K562 (cell line): ENCODE results near the gene C10orf143. TPM values are rescaled to one million over a fixed set of nuclear protein-coding genes. Genes with fewer than 3 reads are reported as not detected.

Source experiments
- ATF7 ChIP-seq: fragments of 450-650 bp; IDR thresholded peaks from 2 replicates; pipeline ENCODE4 v1.7.1; 2014; ENCODE audit warnings: mild to moderate bottlenecking, moderate library complexity
- BMI1 ChIP-seq: fragments of 150-350 bp; IDR thresholded peaks from 2 replicates; pipeline ENCODE4 v1.6.1; 2014; ENCODE audit warnings: low read length
- FOS ChIP-seq: IDR thresholded peaks from 3 replicates; pipeline ENCODE4 v1.6.1; 2011; ENCODE audit not compliant: insufficient read length; ENCODE audit errors: extremely low read depth
- FOSL1 ChIP-seq: fragments of 200-800 bp; sonication (Bioruptor generic); conservative IDR thresholded peaks from 2 replicates; pipeline ENCODE4 v1.6.1; 2016; ENCODE audit warnings: missing genetic modification characterization, missing compliant biosample characterization
- GABPB2 ChIP-seq: fragments of 250-450 bp; sonication (Bioruptor Pico); conservative IDR thresholded peaks from 2 replicates; pipeline ENCODE4 v1.5.1; 2021; ENCODE audit warnings: mild to moderate bottlenecking
- JUN ChIP-seq, 2 experiments: sonication (generic) in 1 of 2; formaldehyde crosslinking in 1 of 2; IDR thresholded peaks; 2 replicates each; pipeline versions ENCODE4 v1.6.1 to v1.8.0; 2012 to 2022; ENCODE audit warnings: borderline replicate concordance in 2 of 2, mild to moderate bottlenecking in 2 of 2, improper control_type of control experiment in 1 of 2, low read depth in 1 of 2, low read length in 1 of 2, missing genetic modification reagents in 1 of 2
- MAFF ChIP-seq: IDR thresholded peaks from 2 replicates; pipeline ENCODE4 v1.6.1; 2012; ENCODE audit warnings: low read length, improper control_type of control experiment
- MCM5 ChIP-seq: fragments of 450-650 bp; IDR thresholded peaks from 2 replicates; pipeline ENCODE4 v1.6.1; 2016; ENCODE audit warnings: low read depth
- MTA3 ChIP-seq: fragments of 450-650 bp; formaldehyde crosslinking; IDR thresholded peaks from 2 replicates; pipeline ENCODE4 v1.6.1; 2017; ENCODE audit warnings: mild to moderate bottlenecking, borderline replicate concordance
- NCOA2 ChIP-seq, 2 experiments: fragments of 450-650 bp; IDR thresholded peaks; 2 replicates each; pipeline ENCODE4 v1.6.1; 2018; ENCODE audit warnings: mild to moderate bottlenecking in 2 of 2, moderate library complexity in 1 of 2; ENCODE audit not compliant: partially characterized antibody in 2 of 2
- POU5F1 ChIP-seq: fragments of 150-350 bp; IDR thresholded peaks from 2 replicates; pipeline ENCODE4 v1.6.1; 2014; ENCODE audit warnings: borderline replicate concordance, low read length, low read depth, mild to moderate bottlenecking; ENCODE audit not compliant: partially characterized antibody
- RBBP5 ChIP-seq: fragments of 200-600 bp; sonication (generic); IDR thresholded peaks from 2 replicates; pipeline ENCODE4 v1.6.1; 2012; ENCODE audit warnings: borderline replicate concordance, mild to moderate bottlenecking, low read length, control low read depth, inconsistent platforms; ENCODE audit not compliant: insufficient read depth, poor library complexity, severe bottlenecking
- SIX5 ChIP-seq, 2 experiments: IDR thresholded peaks; 2 replicates each; pipeline ENCODE4 v1.6.1; 2011; ENCODE audit warnings: low read length in 2 of 2, borderline replicate concordance in 1 of 2, low read depth in 1 of 2, mild to moderate bottlenecking in 1 of 2, moderate library complexity in 1 of 2; ENCODE audit not compliant: insufficient read depth in 1 of 2
- SP2 ChIP-seq: IDR thresholded peaks from 2 replicates; pipeline ENCODE4 v1.6.1; 2011; ENCODE audit warnings: mild to moderate bottlenecking, low read depth, low read length, moderate library complexity; ENCODE audit not compliant: poor library complexity, severe bottlenecking; ENCODE audit errors: extremely low read depth
- SPI1 ChIP-seq: IDR thresholded peaks from 2 replicates; pipeline ENCODE4 v1.6.1; 2011; ENCODE audit warnings: low read depth, low read length, control low read depth, borderline replicate concordance
- SREBF2 ChIP-seq: sonication (generic); formaldehyde crosslinking; IDR thresholded peaks from 2 replicates; pipeline ENCODE4 v1.4.0; 2020; ENCODE audit warnings: mild to moderate bottlenecking, missing genetic modification reagents
- SRSF1 ChIP-seq: fragments of 200-400 bp; formaldehyde crosslinking; IDR thresholded peaks from 2 replicates; pipeline ENCODE4 v1.6.1; 2017; ENCODE audit warnings: mild to moderate bottlenecking, low read depth, low read length, moderate library complexity
- SRSF3 ChIP-seq: fragments of 200-400 bp; formaldehyde crosslinking; IDR thresholded peaks from 2 replicates; pipeline ENCODE4 v1.6.1; 2016; ENCODE audit warnings: mild to moderate bottlenecking, low read length, moderate library complexity; ENCODE audit not compliant: insufficient read depth
- ZBTB1 ChIP-seq: sonication (generic); formaldehyde crosslinking; IDR thresholded peaks from 2 replicates; pipeline ENCODE4 v1.8.1; 2023; ENCODE audit warnings: missing genetic modification reagents, low read depth, mild to moderate bottlenecking, borderline replicate concordance
- ZNF165 ChIP-seq: fragments of 250-450 bp; sonication (Bioruptor Pico); IDR thresholded peaks from 2 replicates; pipeline ENCODE4 v1.4.0; 2020; ENCODE audit warnings: borderline replicate concordance
- ZNF23 ChIP-seq: fragments of 250-450 bp; sonication (Bioruptor Pico); IDR thresholded peaks from 2 replicates; pipeline ENCODE4 v1.4.0; 2020; ENCODE audit warnings: mild to moderate bottlenecking
- ZNF347 ChIP-seq: fragments of 450-650 bp; formaldehyde crosslinking; IDR thresholded peaks from 2 replicates; pipeline ENCODE4 v1.4.0; 2020; ENCODE audit warnings: low read depth, mild to moderate bottlenecking, moderate library complexity
- ZNF584 ChIP-seq: fragments of 200-800 bp; sonication (Bioruptor generic); IDR thresholded peaks from 2 replicates; pipeline ENCODE4 v1.6.1; 2016; ENCODE audit warnings: low read depth, mild to moderate bottlenecking, missing genetic modification characterization, missing compliant biosample characterization
- ZNF695 ChIP-seq: fragments of 450-650 bp; formaldehyde crosslinking; IDR thresholded peaks from 2 replicates; pipeline ENCODE4 v1.4.0; 2020; ENCODE audit warnings: mild to moderate bottlenecking, moderate library complexity
- polyA plus RNA-seq, 8 experiments: library from polyadenylated mRNA; depleted of rRNA in 4 of 8; stranded (reverse) in 5 of 8; unstranded in 3 of 8; fragments of >200 nt; fragmentation: Nextera tagmentation in 2 of 8; fragmentation: Illumina TruSeq in 1 of 8; extraction: Ambion mirVana in 2 of 8; extraction: Trizol in 1 of 8; gene quantifications; 2 replicates each; pipeline versions ENCODE4 v1.2.1 to v1.2.3, GENCODE V29; 2011 to 2014; ENCODE audit warnings: inconsistent platforms in 1 of 8, missing spikeins in 1 of 8
- total RNA-seq, 7 experiments: library from RNA; depleted of rRNA in 6 of 7; stranded (reverse); fragments of >200 nt in 6 of 7; fragmentation: Illumina TruSeq in 2 of 7; extraction: Trizol in 2 of 7; gene quantifications; 2 replicates each; pipeline versions ENCODE4 v1.2.1 to v1.2.3, GENCODE V29; 2011 to 2021; ENCODE audit warnings: low replicate concordance in 1 of 7
- TF ChIP-seq, protein P1 (sequence below): fragments of 250-450 bp; sonication (Bioruptor Pico); IDR thresholded peaks from 2 replicates; pipeline ENCODE4 v1.5.1; 2021; ENCODE audit warnings: mild to moderate bottlenecking
- TF ChIP-seq, protein P2 (sequence below): fragments of 250-450 bp; sonication (Bioruptor Pico); IDR thresholded peaks from 2 replicates; pipeline ENCODE4 v1.4.0; 2020

C10orf143 gene
- total and polyA plus RNA-seq, 9 of the 15 experiments (the other 6 are each of a cell fraction or from before 2014, with no cell fraction given): 0.07 to 0.42 (median 0.25) TPM; not detected in 2

DNA sequence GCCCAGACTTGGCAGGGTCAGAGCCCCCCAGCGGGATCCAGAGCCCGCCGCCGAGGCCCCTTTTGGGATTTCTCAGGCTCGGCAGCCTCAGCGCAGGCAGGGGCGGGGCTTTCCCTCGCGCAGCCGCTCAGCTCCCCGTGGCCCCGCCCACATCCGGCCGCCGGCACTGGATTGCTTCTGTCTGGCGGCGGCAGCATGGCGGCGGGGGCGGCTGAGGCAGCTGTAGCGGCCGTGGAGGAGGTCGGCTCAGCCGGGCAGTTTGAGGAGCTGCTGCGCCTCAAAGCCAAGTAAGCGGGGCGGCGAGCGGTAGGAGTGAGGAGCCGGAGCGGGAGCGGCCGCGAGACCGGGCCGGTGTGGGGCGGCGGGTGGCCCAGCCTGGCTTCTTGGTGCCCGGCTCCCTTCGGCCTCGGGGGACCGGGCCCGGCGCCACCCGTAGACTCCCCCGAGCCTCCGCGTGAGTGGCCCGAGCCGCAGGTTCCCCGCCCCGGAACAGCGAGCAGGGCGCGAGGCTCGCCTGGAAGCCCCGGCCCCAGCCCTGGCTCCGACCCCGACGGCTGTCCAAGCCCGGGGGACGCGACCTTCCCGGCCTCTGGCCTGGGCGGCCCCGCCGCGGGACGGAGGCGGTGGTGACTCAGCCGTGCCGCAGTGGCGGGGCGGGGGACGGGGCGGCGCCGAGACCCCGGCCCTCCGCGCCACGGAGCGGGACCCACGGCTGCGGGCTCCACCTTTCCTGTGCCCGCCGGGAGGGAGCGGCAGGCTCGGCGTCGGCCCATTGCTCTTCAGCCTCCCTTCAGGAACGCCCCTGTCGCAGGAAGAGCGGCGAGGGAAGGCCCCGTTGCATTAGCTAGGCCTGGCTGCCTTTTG, 25.8 kb upstream of the C10orf143 start, which contains the start of gene GLRX3 (continued):
- TF ChIP-seq MTA3 (peak; percentile 35; the same call in 1 of the 2 replicates), SIX5 (IDR thresholded peaks at IDR 0.05; ENCODE audit: borderline replicate concordance in 1 of 2, insufficient read depth in 1 of 2, low read depth in 1 of 2, low read length in 2 of 2) (no peak), ZBTB1 (CRISPR knock-in tag) (no peak), NCOA2 (IDR thresholded peaks at IDR 0.05; ENCODE audit: partially characterized antibody in 2 of 2) (no peak), ZNF347 (CRISPR knock-in tag) (no peak), SPI1 (no peak), ATF7 (peak; percentile 44; the same call in 1 of the 2 replicates), RBBP5 (peak; percentile 89), MAFF (no peak), ZNF23 (CRISPR knock-in tag) (no peak), SP2 (no peak), ZNF695 (CRISPR knock-in tag) (no peak), ZNF165 (CRISPR knock-in tag) (no peak), BMI1 (no peak), MCM5 (no peak), FOSL1 (peak; percentile 65), POU5F1 (no peak), SREBF2 (CRISPR knock-in tag) (no peak), JUN (IDR thresholded peaks at IDR 0.05; ENCODE audit: borderline replicate concordance, low read depth, low read length) (no peak), JUN (CRISPR knock-in tag; IDR thresholded peaks at IDR 0.05; ENCODE audit: borderline replicate concordance) (no peak), SRSF1 (no peak), GABPB2 (CRISPR knock-in tag) (no peak), SRSF3 (no peak), FOS (no peak), ZNF584 (CRISPR knock-in tag) (no peak)
- TF ChIP-seq, protein P1, sequence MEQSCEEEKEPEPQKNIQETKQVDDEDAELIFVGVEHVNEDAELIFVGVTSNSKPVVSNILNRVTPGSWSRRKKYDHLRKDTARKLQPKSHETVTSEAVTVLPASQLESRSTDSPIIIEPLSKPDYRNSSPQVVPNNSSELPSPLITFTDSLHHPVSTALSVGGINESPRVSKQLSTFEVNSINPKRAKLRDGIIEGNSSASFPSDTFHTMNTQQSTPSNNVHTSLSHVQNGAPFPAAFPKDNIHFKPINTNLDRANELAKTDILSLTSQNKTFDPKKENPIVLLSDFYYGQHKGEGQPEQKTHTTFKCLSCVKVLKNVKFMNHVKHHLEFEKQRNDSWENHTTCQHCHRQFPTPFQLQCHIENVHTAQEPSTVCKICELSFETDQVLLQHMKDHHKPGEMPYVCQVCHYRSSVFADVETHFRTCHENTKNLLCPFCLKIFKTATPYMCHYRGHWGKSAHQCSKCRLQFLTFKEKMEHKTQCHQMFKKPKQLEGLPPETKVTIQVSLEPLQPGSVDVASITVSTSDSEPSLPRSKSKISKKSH: no peak
- TF ChIP-seq, protein P2, sequence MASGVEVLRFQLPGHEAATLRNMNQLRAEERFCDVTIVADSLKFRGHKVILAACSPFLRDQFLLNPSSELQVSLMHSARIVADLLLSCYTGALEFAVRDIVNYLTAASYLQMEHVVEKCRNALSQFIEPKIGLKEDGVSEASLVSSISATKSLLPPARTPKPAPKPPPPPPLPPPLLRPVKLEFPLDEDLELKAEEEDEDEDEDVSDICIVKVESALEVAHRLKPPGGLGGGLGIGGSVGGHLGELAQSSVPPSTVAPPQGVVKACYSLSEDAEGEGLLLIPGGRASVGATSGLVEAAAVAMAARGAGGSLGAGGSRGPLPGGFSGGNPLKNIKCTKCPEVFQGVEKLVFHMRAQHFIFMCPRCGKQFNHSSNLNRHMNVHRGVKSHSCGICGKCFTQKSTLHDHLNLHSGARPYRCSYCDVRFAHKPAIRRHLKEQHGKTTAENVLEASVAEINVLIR: no peak
